Smooth muscle cell (in vitro differentiated cells): ENCODE measurements around the gene PIM3. TPM values are rescaled to one million over a fixed set of nuclear protein-coding genes. Genes with fewer than 3 reads are reported as not detected.

ENCODE experiments used
- DNase-seq: peaks from one replicate; lab custom pipeline; 2025; ENCODE audit not compliant: unreplicated experiment; lab: John Stamatoyannopoulos, UW
- H2AFZ ChIP-seq: fragments of 200-600 bp; sonication (generic); 2 replicates; pipeline ENCODE4 v1.6.0; 2016; ENCODE audit warnings: antibody characterized with exemption, low read depth, mild to moderate bottlenecking
- H3F3A ChIP-seq: fragments of 200-600 bp; sonication (generic); 2 replicates; pipeline ENCODE4 v1.6.0; 2017; ENCODE audit warnings: antibody characterized with exemption, low read depth
- H3K27ac ChIP-seq: fragments of 200-600 bp; sonication (generic); 2 replicates; pipeline ENCODE4 v1.5.1; 2016; ENCODE audit warnings: low read depth, mild to moderate bottlenecking
- H3K27me3 ChIP-seq: fragments of 200-600 bp; sonication (generic); 2 replicates; pipeline ENCODE4 v1.6.1; 2016; ENCODE audit warnings: low read depth, mild to moderate bottlenecking
- H3K36me3 ChIP-seq: fragments of 200-600 bp; sonication (generic); 2 replicates; pipeline ENCODE4 v1.5.1; 2016; ENCODE audit warnings: low read depth
- H3K4me1 ChIP-seq: fragments of 200-600 bp; sonication (generic); 2 replicates; pipeline ENCODE4 v1.5.1; 2016; ENCODE audit warnings: low read depth
- H3K4me2 ChIP-seq: fragments of 200-600 bp; sonication (generic); 2 replicates; pipeline ENCODE4 v1.6.0; 2016; ENCODE audit warnings: mild to moderate bottlenecking
- H3K4me3 ChIP-seq: fragments of 200-600 bp; sonication (generic); 2 replicates; pipeline ENCODE4 v1.5.1; 2016; ENCODE audit warnings: mild to moderate bottlenecking
- H3K79me2 ChIP-seq: fragments of 200-600 bp; sonication (generic); 2 replicates; pipeline ENCODE4 v1.6.0; 2016; ENCODE audit warnings: low read depth, mild to moderate bottlenecking
- H3K9ac ChIP-seq: fragments of 200-600 bp; sonication (generic); 2 replicates; pipeline ENCODE4 v1.6.0; 2016; ENCODE audit warnings: low read depth
- H3K9me3 ChIP-seq: fragments of 200-600 bp; sonication (generic); replicated peaks from 2 replicates; pipeline ENCODE4 v1.5.1; 2016; ENCODE audit warnings: low read depth
- H4K20me1 ChIP-seq: fragments of 200-600 bp; sonication (generic); 2 replicates; pipeline ENCODE4 v1.6.0; 2016; ENCODE audit warnings: low read depth
- CTCF ChIP-seq: fragments of 200-600 bp; sonication (generic); IDR thresholded peaks from 2 replicates; pipeline ENCODE4 v1.5.1; 2017; ENCODE audit warnings: borderline replicate concordance, mild to moderate bottlenecking, antibody characterized with exemption; ENCODE audit not compliant: insufficient read depth, poor library complexity, severe bottlenecking
- WGBS: methylation state at CpG from one replicate; pipeline ENCODE4 v1.1.7; 2016; ENCODE audit warnings: low lambda C conversion rate; 5-methylcytosine and 5-hydroxymethylcytosine counted together
- polyA plus RNA-seq: library from polyadenylated mRNA; unstranded; fragments of >200 nt; fragmentation: Nextera tagmentation; extraction: Ambion mirVana; gene quantifications from 2 replicates; pipeline ENCODE4 v1.2.1, GENCODE V29; 2016
- total RNA-seq: library from RNA; depleted of rRNA; stranded (reverse); fragments of >200 nt; gene quantifications from 2 replicates; pipeline ENCODE4 v1.2.3, GENCODE V29; 2014

Gene PIM3
- total and polyA plus RNA-seq, 2 experiments from 2014 or later: 19.1 to 43.3 TPM

GRCh38 chr22:50009251-50009650 lies 48.7 kb downstream of the PIM3 start:
- Histone ChIP-seq H3K27me3 (peaks cover 40% of the 10 kb centered on the region), H2AFZ (no peak overlapping the region), H3K4me2 (no peak overlapping the region), H3K27ac (no peak overlapping the region), H4K20me1 (no peaks in the 10 kb centered on the region), H3F3A (no peaks in the 10 kb centered on the region), H3K9ac (no peak overlapping the region), H3K36me3 (no peaks in the 10 kb centered on the region), H3K9me3 (no peaks in the 10 kb centered on the region), H3K79me2 (no peaks in the 10 kb centered on the region), H3K4me3 (no peak overlapping the region), H3K4me1 (no peaks in the 10 kb centered on the region)
- 94% methylated on average over 9 of the region's 16 CpGs for whole genome bisulfite sequencing
- DNase-seq: no peak
- no peak for TF ChIP-seq CTCF

GRCh38 chr22:50009765-50010675 lies 49.4 kb downstream of the PIM3 start:
- peaks cover 47% of the 10 kb centered on the region for H3K27me3 ChIP-seq
- DNase-seq: no peak
- H3K4me2 ChIP-seq: no peak overlapping the region
- H3K79me2 ChIP-seq: no peaks in the 10 kb centered on the region
- no peak overlapping the region for H3K27ac ChIP-seq
- no peak overlapping the region for H3K9ac ChIP-seq
- no peak for TF ChIP-seq CTCF
- H3K36me3 ChIP-seq: no peaks in the 10 kb centered on the region
- peaks cover 5% of the 10 kb centered on the region for H3K4me1 ChIP-seq
- no peaks in the 10 kb centered on the region for H3F3A ChIP-seq
- 84% methylated on average over 37 of the region's 46 CpGs for WGBS
- H3K9me3 ChIP-seq: no peaks in the 10 kb centered on the region
- H4K20me1 ChIP-seq: no peaks in the 10 kb centered on the region
- no peak overlapping the region for H3K4me3 ChIP-seq
- no peak overlapping the region for H2AFZ ChIP-seq

GRCh38 chr22:50010676-50011446 lies 50.3 kb downstream of the PIM3 start:
- no peak for DNase-seq
- WGBS: 36% methylated on average over 14 of the region's 61 CpGs
- H3K27me3 ChIP-seq: peaks cover 53% of the 10 kb centered on the region

More at GRCh38 chr22:50010676-50011446, 50.3 kb downstream of the PIM3 start:
- no peaks in the 10 kb centered on the region for H3K36me3 ChIP-seq
- H2AFZ ChIP-seq: no peak overlapping the region
- H4K20me1 ChIP-seq: no peaks in the 10 kb centered on the region
- H3K9ac ChIP-seq: no peak overlapping the region
- H3K4me1 ChIP-seq: peaks cover 5% of the 10 kb centered on the region
- no peak for TF ChIP-seq CTCF
- H3K9me3 ChIP-seq: no peaks in the 10 kb centered on the region
- no peaks in the 10 kb centered on the region for H3K79me2 ChIP-seq
- H3K4me2 ChIP-seq: no peak overlapping the region
- no peak overlapping the region for H3K4me3 ChIP-seq
- H3F3A ChIP-seq: no peaks in the 10 kb centered on the region
- no peak overlapping the region for H3K27ac ChIP-seq
